ENCODE measurements around the gene EXOC6B.

DNA sequence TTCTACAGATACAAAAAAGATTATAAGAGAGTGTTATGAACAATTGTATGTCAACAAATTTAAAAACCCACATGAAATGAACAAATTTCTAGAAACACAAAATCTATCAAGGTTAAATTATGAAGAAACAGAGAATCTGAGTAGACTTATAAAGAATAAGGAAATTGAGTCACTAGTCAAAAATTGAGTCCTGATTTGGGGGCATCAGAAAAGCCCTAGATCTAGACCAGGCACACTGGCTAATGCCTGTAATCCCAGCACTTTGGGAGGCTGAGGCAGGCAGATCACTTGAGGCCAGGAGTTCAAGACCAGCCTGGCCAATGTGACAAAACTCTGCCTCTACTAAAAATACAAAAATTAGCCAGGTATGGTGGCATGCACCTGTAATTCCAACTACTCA lies 46.0 kb upstream of the EXOC6B start:
- TF ChIP-seq, protein P1, sequence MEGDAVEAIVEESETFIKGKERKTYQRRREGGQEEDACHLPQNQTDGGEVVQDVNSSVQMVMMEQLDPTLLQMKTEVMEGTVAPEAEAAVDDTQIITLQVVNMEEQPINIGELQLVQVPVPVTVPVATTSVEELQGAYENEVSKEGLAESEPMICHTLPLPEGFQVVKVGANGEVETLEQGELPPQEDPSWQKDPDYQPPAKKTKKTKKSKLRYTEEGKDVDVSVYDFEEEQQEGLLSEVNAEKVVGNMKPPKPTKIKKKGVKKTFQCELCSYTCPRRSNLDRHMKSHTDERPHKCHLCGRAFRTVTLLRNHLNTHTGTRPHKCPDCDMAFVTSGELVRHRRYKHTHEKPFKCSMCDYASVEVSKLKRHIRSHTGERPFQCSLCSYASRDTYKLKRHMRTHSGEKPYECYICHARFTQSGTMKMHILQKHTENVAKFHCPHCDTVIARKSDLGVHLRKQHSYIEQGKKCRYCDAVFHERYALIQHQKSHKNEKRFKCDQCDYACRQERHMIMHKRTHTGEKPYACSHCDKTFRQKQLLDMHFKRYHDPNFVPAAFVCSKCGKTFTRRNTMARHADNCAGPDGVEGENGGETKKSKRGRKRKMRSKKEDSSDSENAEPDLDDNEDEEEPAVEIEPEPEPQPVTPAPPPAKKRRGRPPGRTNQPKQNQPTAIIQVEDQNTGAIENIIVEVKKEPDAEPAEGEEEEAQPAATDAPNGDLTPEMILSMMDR (IDR thresholded peaks at IDR 0.05), result no peak
- no peak for TF ChIP-seq POLR2A (IDR thresholded peaks at IDR 0.05)
